Nephron (organoid): ENCODE data around the gene NFIX.
A peak's percentile ranks its signal among the peaks of the same experiment; 100 is the strongest.

ENCODE experiments used
- H3K27ac Mint-ChIP-seq, 3 experiments: 2 replicates each; pipeline ENCODE4 v1.8.0; 2020; ENCODE audit warnings: mixed read lengths in 3 of 3, mild to moderate bottlenecking in 2 of 3, moderate library complexity in 1 of 3
- H3K27me3 Mint-ChIP-seq: 2 replicates; pipeline ENCODE4 v1.8.0; 2021; ENCODE audit warnings: low read depth, mild to moderate bottlenecking, moderate library complexity, mixed read lengths
- H3K36me3 Mint-ChIP-seq: 2 replicates; pipeline ENCODE4 v1.8.0; 2020; ENCODE audit warnings: low read depth, mixed read lengths
- H3K4me1 Mint-ChIP-seq: 2 replicates; pipeline ENCODE4 v1.8.0; 2020; ENCODE audit warnings: mixed read lengths
- H3K4me3 Mint-ChIP-seq, 3 experiments: 2 replicates each; pipeline ENCODE4 v1.8.0; 2020; ENCODE audit warnings: mild to moderate bottlenecking in 3 of 3, mixed read lengths in 3 of 3, moderate library complexity in 2 of 3
- H3K9me3 Mint-ChIP-seq: 2 replicates; pipeline ENCODE4 v1.8.0; 2020; ENCODE audit warnings: mixed read lengths
- CTCF ChIP-seq, 3 experiments: fragments of 200-600 bp; sonication (generic); IDR thresholded peaks; one replicate each; pipeline ENCODE4 v1.5.0; 2021; ENCODE audit warnings: antibody characterized with exemption in 3 of 3; ENCODE audit not compliant: unreplicated experiment in 3 of 3

The NFIX gene

DNA sequence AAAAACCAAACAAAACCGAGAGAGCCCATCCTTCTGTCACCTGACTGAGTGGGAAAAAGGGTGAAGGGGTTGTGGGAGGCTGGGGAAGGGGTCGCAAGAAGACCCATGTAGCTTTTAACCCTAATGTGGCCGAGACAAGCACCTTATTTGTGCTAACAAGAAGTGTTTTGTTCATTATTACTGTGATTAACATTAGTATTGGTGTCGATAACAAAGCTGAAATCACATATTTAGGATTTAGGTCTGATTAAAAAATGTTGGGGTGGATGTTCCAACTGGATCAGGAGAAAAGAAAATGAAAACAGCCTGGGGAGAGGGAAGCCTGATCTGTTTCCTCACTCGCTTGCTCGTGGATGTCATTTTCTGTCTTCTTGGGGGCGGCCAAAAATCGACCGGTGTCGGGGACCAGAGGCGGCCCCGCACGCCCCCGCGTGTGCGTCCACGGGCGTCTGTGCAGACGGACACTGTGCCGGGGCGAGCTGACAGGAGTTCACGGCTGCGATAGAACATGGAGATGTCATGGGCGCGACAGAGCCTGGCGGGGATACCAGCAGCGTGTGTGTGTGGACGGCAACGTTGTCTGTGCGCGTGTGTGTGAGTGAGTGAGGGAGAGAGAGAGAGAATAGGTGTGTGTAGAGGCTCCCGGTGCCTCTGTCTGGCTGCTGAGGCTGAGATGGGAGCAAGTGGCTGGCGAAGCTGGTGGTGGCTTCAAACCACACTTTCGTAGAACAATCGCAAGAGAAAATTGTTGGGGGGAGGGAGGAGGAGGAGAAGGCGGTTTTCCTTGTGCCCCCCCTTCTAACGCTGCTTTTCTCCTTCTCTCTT lies 29.1 kb downstream of the NFIX start:
- H3K27ac Mint-ChIP-seq = peak overlapping the region in 2 of 3 experiments; percentile 32 to 94
- H3K36me3 Mint-ChIP-seq = peaks cover 32% of the 10 kb centered on the region
- no peak for TF ChIP-seq CTCF (IDR thresholded peaks at IDR 0.05; ENCODE audit: unreplicated experiment in 3 of 3)
- peaks cover 100% of the 10 kb centered on the region for H3K27me3 Mint-ChIP-seq
- no peaks in the 10 kb centered on the region for H3K9me3 Mint-ChIP-seq
- H3K4me1 Mint-ChIP-seq = peaks cover 79% of the 10 kb centered on the region
- H3K4me3 Mint-ChIP-seq = peak overlapping the region; percentile 14 to 85 (median 69)

DNA sequence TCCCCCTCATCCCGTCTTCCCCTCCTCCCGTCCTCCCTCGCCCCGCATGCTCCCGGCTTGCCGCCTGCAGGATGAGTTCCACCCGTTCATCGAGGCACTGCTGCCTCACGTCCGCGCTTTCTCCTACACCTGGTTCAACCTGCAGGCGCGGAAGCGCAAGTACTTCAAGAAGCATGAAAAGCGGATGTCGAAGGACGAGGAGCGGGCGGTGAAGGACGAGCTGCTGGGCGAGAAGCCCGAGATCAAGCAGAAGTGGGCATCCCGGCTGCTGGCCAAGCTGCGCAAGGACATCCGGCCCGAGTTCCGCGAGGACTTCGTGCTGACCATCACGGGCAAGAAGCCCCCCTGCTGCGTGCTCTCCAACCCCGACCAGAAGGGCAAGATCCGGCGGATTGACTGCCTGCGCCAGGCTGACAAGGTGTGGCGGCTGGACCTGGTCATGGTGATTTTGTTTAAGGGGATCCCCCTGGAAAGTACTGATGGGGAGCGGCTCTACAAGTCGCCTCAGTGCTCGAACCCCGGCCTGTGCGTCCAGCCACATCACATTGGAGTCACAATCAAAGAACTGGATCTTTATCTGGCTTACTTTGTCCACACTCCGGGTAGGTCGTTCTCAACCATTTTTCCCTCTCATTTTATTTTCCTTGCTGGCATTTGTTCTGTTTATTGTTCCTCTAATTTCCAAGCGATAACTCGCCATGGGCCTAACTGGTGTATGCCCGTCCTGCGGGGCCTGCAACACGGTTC lies 29.8 kb downstream of the NFIX start:
- Mint-ChIP-seq H3K4me1 (peaks cover 76% of the 10 kb centered on the region), H3K27ac (peak overlapping the region in 2 of 3 experiments; percentile 32 to 94)

DNA sequence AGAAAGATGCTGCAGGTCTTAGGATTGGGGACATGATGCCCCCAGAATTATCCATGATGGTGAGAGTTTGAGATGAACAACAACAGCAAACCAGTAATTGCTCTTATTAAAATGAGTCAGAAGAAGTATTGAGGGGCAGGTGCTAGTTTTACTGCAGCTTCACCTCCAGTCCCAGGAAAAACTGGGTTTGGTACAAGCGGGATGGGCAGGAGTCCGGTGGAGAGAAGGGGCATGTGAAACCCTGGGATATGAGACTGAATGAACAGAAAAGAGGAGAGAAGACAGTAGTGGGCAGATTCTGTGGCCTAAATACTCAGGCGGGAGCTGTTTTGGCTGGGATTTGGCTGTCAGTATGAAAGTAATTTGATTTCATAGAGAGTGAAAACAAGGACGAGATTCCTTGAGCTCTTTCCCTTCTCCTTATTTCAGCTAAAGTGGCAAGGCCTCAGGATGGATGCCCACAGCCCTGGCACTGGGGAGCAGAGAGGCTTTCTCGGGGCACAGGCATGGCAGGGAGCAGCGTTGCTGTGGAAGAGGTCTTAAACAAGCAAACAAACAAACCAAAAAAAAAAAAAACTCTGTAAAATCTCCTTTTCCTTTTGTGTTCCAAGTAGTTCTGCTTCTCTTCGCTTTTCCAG lies 30.7 kb downstream of the NFIX start:
- peak overlapping the region in 1 of 3 experiments; percentile 94 for H3K27ac Mint-ChIP-seq
- H3K36me3 Mint-ChIP-seq = peaks cover 34% of the 10 kb centered on the region
- H3K4me1 Mint-ChIP-seq = peaks cover 76% of the 10 kb centered on the region
- H3K9me3 Mint-ChIP-seq = no peaks in the 10 kb centered on the region
- no peak for TF ChIP-seq CTCF (IDR thresholded peaks at IDR 0.05; ENCODE audit: unreplicated experiment in 3 of 3)
- H3K27me3 Mint-ChIP-seq = peaks cover 100% of the 10 kb centered on the region
- H3K4me3 Mint-ChIP-seq = peak overlapping the region; percentile 22 to 85 (median 67)

More for the DNA sequence above, 29.8 kb downstream of the NFIX start:
- TF ChIP-seq CTCF (IDR thresholded peaks at IDR 0.05; ENCODE audit: unreplicated experiment in 3 of 3) = no peak
- Mint-ChIP-seq H3K4me3 (peak overlapping the region; percentile 22 to 85 (median 67)), H3K36me3 (peaks cover 34% of the 10 kb centered on the region), H3K27me3 (peaks cover 100% of the 10 kb centered on the region), H3K9me3 (no peaks in the 10 kb centered on the region)

- Mint-ChIP-seq H3K4me1 (peaks cover 78% of the 10 kb centered on the region), H3K4me3 (peak overlapping the region in 2 of 3 experiments; percentile 61 to 85), H3K27ac (peak overlapping the region in 1 of 3 experiments; percentile 94), H3K27me3 (peaks cover 100% of the 10 kb centered on the region), H3K9me3 (no peaks in the 10 kb centered on the region), H3K36me3 (peaks cover 34% of the 10 kb centered on the region)
- TF ChIP-seq CTCF (IDR thresholded peaks at IDR 0.05; ENCODE audit: unreplicated experiment in 3 of 3) = no peak
Measured at GRCh38 chr19:13026462-13027370, 31.4 kb downstream of the NFIX start.

GRCh38 chr19:13027557-13027956 lies 32.3 kb downstream of the NFIX start:
- no peak overlapping the region for H3K4me3 Mint-ChIP-seq
- TF ChIP-seq CTCF (IDR thresholded peaks at IDR 0.05; ENCODE audit: unreplicated experiment in 3 of 3) = no peak
- H3K36me3 Mint-ChIP-seq = peaks cover 34% of the 10 kb centered on the region
- no peaks in the 10 kb centered on the region for H3K9me3 Mint-ChIP-seq
- H3K27me3 Mint-ChIP-seq = peaks cover 100% of the 10 kb centered on the region
- H3K4me1 Mint-ChIP-seq = peaks cover 78% of the 10 kb centered on the region
- no peak overlapping the region for H3K27ac Mint-ChIP-seq
